Activated gamma-delta T cell (primary cell): ENCODE measurements around the gene ARL17B.
"Not testable (repeated sequence)": the region's sequence is repeated elsewhere in the genome, so short reads cannot be mapped to it uniquely, and the experiment has no call there.

Experiments used
- DNase-seq: peaks from one replicate; lab custom pipeline; 2025; lab: John Stamatoyannopoulos, UW
- total RNA-seq, 2 donors: gene quantifications; one replicate each; lab custom pipeline; 2026; lab: John Stamatoyannopoulos, UW

Gene ARL17B
- 3.8 to 5.7 reads per million in 2 donors for total RNA-seq

- not testable (repeated sequence) for DNase-seq
Measured at GRCh38 chr17:46361755-46362154, at the start of gene ARL17B. ARL17B (minus strand) TSS chr17:46361766; CDS start chr17:46358397, 3,369 bp downstream.

GRCh38 chr17:46409864-46410263, 48.3 kb upstream of the ARL17B start:
- DNase-seq, result not testable (repeated sequence)

DNA sequence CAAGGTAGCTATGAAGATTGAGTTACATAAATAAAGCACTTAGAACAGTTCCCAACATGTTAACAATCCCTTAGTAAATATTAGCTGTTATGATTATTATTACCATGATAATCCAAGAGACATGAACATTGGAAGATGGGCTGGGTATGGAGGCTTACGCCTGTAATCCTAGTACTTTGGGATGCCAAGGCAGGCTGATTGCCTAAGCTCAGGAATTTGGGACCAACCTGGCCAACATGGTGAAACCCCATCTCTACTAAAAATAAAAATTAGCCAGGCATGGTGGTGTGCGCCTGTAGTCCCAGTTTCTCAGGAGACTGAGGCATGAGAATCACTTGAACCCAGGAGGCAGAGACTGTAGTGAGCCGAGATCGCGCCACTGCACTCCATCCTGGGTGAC, 45.6 kb upstream of the ARL17B start:
- DNase-seq, result not testable (repeated sequence)

DNA sequence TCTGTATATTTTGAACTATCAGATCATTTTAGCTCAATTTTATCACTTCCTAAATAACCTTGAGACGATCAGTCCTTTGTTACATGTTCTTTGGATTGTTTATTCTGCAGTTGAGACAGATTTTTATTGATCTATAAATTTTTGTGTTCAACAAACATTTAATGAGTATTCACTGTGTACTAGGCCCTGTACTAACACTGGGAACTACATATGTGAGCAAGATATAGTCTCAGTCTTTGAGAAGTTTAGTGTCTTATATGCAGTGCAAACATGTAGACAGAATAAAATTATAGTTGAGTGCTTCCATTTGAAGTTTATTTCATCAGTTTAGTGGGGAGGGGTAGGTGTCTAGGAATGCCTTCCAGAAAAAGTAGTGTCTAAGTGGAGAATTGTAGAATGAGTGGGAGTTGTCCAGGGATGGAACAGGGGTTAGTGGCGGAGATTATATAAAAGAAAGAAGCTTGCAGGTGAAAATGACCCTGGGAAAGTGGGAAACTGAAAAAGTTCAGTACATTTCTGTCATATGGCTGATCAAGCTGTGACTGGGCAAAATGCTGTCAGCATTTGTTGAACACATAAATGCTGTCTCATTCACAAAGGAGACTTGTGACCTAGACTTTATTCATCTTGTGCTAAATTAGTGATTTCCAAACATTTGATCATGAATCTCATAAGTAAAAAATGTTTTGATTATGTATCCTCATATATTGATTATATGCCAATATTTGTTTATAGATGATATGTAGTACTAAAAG, 39.6 kb upstream of the ARL17B start:
- DNase-seq, result not testable (repeated sequence)

DNA sequence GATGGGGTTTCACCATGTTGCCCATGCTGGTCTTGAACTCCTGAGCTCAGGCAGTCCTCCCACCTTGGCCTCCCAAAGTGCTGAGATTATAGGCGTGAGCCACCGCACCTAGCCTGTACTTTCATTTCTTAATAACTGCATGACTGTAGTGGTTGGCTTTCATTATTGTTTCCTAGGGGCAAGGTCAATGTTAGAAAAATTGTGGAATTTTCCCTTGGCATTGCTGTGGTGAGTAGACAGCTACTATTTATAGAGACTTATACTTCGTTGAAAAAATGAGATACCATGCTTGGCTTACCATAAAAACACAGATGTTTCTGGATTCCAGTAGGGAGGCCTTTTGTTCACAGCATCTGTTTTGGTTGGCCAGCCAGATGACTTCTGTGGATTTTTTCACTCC, 39.0 kb upstream of the ARL17B start:
- not testable (repeated sequence) for DNase-seq

DNA sequence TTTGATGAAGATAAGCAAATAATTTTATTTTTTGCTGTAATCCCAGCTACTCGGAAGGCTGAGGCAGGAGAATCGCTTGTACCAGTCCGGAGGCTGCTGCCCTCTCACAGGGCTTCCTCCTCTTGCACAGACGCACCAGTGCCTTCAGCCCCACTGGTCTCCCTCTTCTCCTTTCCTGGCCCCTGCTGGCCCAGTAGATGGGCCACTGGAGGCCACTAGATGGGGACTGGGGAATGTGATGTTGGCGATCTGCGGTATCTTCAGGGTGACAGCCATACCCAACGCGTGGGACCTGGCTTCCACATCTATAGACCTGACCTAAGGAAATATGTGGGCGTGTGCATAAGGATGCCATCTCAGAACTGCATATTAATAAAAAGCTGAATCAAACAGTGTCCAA, 38.4 kb upstream of the ARL17B start:
- DNase-seq, result not testable (repeated sequence)

DNA sequence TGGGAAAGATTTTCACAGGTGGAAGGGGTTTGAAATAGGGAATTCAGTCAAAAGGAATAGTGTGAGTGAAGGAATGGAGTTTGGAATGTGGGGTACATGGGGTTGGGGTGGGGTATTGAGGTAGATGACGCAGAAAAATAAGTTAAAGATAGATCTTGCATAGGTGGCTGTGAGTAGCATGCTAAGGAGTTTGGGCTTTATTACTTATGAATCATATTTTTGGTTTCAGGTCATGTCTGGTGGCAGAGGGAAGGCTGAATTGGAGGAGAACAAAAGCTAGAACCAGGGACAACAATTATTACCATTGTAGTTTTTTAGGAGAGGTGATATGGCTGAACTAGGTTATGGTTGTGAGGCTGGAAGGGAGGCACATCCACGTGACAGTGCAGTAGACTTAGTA, 34.7 kb upstream of the ARL17B start:
- DNase-seq, result not testable (repeated sequence)

- not testable (repeated sequence) for DNase-seq
Measured at GRCh38 chr17:46393702-46394101, 32.1 kb upstream of the ARL17B start.

DNA sequence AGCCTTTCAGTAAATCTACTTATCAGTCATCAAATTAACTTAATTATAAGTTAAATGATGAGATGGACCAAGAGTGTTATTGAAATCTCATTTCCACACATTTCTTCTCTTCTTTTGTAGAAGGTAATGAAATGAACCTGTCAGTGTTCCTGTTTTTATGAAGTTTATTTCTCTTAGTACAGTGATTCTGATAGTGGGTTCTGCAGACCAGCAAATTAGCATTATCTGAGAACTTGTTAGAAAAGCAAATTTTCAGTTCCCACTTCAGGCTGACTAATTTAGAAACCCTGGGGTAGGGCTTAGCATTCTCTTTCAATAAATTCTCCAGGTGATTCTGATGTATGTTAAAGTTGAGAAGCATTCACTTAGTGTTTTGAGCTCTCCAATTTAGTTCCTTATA, 23.9 kb upstream of the ARL17B start:
- not testable (repeated sequence) for DNase-seq

- DNase-seq, result not testable (repeated sequence)
Measured at GRCh38 chr17:46383118-46383517, 21.6 kb upstream of the ARL17B start.

GRCh38 chr17:46373418-46373817, 11.9 kb upstream of the ARL17B start:
- DNase-seq, result not testable (repeated sequence)

DNA sequence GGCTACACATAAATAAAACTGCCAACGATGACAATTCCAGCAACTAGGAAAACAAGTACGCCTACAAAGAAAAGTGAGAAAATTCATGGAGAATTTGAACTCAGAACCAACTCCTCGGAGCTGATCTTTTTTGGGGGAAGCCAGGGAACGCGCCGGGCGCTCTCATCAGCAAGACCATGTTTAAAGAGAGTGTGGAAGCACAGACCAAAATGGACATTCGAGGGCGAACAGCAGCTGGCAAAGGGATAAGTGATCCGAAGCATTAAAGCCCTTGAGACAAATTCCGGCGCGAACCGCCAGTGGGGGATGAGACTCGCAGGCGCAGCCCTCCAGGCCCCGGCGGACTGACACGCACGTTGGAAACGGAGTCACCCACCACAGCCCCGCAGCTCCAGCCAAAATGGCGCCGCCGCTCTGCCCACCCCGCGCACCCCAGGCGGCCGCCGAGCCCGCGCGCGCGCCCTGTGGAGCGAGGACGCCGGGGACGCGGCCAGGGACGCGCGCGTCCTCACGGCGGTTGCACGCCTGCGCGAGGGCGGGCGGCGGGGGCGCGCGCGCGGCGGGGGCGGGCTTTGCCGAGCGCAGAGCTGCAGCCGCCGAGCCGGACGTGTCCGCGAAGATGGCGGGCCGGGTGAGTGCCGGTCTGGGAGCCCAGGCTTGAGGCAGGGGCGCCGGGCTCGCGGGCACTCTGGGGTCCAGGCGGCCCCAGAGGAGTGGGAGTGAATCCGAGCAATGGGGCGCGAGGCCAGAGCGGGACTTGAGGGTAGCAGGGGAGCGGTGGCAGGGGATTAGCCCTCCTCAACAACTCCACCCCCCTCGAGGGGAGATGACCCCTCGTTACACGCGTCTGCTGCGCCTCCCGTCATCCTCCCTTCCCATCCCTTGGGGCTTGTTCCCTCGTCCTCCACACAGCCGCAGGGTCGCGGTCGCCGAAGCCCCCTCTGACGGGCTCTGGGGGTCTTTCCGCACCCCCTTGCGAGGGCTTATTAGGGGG, 11.0 kb upstream of the ARL17B start:
- not testable (repeated sequence) for DNase-seq

GRCh38 chr17:46367520-46367919, 6.0 kb upstream of the ARL17B start:
- DNase-seq, result not testable (repeated sequence)

DNA sequence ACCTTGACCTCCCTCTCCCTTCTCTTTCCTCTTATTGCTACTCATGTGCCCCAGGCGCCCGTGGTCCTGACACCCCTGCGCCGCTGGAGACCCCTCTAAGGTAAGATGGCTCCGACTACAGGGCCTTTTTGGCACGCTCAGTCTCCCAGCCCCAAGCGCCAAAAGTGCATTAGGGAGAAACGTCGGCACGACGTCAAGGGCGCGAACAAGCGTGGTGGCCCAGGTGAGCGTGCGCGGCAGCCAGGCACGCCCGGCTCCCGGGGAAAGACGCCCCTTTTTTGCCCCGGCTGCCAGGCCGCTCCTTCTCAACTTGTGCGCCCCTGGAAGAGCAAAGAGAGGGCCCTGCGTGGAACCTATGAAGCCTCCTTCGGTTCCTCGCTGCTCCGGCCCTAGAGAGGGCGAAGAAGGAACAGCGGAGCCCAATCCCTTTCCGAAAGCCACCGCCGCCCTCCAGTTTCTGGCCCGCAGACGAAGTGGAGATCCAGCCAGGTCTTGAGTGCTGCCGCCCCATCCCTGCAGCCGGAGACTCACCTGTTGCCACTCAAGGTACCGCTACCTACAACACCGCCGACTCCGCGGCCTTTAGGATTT, 326 bp downstream of the ARL17B start:
- not testable (repeated sequence) for DNase-seq

- DNase-seq, result not testable (repeated sequence)
Measured at GRCh38 chr17:46353856-46354255, 7.7 kb downstream of the ARL17B start.

DNA sequence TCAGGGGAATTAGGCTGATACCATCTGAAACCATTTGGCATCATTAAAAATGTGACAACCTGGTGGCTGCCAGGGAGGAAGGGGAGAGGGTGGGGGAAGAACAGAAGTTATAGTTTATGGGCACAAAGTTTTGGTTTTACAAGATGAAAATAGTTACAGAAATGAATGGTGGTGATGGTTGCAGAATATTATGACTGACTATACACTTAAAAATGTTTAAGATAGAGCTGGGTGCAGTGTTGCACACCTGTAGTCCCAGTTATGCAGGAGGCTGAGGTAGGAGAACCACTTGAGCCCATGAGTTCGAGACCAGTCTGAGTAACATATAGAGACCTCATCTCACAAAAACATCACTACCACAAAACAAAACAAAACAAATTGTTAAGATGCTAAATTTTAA, 12.5 kb downstream of the ARL17B start:
- not testable (repeated sequence) for DNase-seq

GRCh38 chr17:46348345-46348744, 13.2 kb downstream of the ARL17B start:
- DNase-seq, result not testable (repeated sequence)

DNA sequence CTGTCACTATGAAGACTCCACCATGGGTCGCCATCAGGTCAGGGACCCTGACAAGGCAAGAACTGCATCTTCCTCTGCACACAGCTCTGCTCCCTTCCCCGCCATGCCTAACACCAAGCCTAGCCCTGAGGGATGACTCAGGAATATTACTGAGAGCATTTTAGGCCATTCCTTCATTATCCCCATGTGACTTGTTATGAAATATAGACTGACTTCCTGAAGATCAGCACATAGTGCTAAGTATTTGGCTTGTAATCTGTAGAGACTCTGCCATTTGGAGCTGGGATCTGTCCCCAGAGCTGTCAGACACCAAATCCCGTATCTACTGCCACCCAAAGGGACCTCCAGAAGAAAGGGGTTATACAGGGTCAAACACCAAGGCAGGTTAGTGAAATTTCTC, 19.4 kb downstream of the ARL17B start:
- DNase-seq, result not testable (repeated sequence)

GRCh38 chr17:46341220-46341619, 20.3 kb downstream of the ARL17B start:
- DNase-seq, result not testable (repeated sequence)

DNA sequence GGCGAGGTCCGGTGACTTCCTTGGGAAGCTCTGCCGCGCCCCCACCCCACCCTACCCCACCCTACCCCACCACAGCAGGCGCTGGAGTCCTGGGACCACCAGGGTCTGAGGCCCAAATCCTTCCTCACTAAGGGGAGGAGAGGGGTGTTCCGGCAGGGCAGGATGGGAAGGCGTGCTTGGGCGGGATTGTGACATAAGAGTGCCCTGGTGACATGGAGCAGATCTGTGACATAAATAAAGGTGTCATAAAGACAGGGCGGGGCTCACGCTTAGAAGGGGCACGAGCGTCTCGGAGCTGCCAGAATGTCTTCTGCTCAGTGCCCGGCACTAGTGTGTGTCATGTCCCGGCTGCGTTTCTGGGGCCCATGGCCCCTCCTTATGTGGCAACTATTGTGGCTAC, 66.7 kb downstream of the ARL17B start, which contains the start of gene LRRC37A:
TSS of gene LRRC37A (plus strand) at position 301 of the 400 bp plus-strand sequence. CDS start at position 304, 3 bp downstream.
- not testable (repeated sequence) for DNase-seq

DNA sequence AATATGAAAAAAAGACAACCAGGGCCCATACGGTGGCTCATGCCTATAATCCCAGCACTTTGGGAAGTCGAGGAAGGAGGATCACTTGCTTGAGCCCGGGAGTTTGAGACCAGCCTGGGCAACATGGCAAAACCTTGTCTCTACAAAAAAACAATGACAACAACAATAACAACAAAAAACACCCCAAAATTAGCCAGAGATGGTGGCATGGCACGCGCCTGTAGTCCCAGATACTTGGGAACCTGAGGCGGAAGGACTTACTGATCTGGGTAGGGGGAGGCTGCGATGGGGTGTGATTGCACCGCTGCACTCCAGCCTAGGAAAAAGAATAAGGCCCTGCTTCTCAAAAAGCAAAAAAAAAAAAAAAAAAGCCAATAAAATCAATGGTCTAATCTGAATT, 69.9 kb downstream of the ARL17B start:
- not testable (repeated sequence) for DNase-seq
